NCI-H1105 (cell line): ENCODE results near the gene GRK6.

Source experiments
- DNase-seq: peaks from one replicate; lab custom pipeline; 2025; lab: John Stamatoyannopoulos, UW

Gene GRK6

GRCh38 chr5:177440990-177441780, 14.7 kb downstream of the GRK6 start:
- DNase-seq, result no peak

DNA sequence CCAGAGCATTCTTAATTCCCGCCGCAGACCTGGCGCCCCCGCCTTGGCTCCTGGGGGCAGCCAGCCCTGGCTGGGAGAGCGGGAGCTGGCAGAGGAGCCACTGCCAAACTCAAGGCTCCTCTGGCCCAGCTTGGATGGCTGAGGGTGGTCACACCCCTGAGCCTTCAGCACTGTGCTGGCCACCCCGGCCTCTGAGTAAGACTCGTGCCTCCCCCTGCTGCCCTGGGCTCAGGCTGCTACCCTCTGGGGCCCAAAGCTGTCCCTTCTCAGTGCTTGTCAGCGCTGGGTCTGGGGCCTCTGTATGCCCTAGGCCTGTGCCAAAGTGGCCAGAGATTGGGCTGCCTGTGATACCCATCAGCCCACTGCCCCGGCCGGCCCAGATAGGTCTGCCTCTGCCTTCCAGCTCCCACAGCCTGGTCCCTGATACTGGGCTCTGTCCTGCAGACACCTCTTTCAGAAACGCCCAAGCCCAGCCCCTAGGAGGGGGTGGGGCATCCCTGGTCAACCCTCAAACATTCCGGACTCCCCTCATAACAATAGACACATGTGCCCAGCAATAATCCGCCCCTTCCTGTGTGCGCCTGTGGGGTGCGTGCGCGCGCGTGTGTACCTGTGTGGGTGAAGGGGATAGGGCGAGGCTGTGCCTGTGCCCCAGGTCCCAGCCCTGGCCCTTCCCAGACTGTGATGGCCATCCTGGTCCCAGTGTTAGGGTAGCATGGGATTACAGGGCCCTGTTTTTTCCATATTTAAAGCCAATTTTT, 15.8 kb downstream of the GRK6 start:
- DNase-seq, result no peak

DNA sequence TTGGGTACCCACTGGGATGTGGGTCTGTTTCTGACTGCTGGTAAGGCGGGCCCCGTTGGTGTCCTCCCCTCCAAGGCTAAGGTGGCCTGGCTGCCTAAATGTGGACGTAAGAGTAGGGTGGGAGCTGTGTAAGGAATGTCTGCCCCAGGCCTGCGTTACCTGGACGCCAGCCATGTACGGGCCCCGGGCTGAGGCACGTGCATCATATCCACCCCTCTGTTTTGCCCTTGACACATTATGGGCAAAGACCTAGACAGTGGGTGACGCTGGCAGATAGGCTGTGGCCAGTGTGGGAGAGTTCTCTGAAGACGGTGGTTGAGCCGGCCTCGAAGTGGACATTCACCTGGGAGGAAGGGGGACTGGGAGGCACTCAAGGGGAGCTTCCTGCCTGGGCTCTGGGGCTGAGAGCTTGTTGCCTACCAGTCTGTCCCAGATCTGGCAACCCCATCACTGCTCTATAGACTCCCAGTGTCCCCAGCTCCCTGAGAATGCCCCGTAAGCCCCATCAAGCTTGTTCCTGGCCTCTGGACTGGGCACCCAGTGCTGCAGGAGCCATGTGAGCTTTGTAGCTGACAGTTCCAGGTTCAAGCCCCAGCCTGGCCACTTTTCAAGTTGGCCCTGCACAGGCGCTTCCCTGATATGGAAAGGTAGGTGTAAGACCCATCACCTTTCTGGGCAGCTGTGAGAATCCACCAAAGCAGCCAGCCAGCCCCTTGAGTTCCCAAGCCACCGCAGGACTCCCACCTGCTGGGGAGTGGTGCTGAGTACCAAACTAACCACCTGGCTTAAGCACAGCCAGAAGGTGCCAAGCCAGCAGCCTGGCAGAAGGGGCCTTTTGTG, 16.9 kb downstream of the GRK6 start:
- DNase-seq, result no peak

DNA sequence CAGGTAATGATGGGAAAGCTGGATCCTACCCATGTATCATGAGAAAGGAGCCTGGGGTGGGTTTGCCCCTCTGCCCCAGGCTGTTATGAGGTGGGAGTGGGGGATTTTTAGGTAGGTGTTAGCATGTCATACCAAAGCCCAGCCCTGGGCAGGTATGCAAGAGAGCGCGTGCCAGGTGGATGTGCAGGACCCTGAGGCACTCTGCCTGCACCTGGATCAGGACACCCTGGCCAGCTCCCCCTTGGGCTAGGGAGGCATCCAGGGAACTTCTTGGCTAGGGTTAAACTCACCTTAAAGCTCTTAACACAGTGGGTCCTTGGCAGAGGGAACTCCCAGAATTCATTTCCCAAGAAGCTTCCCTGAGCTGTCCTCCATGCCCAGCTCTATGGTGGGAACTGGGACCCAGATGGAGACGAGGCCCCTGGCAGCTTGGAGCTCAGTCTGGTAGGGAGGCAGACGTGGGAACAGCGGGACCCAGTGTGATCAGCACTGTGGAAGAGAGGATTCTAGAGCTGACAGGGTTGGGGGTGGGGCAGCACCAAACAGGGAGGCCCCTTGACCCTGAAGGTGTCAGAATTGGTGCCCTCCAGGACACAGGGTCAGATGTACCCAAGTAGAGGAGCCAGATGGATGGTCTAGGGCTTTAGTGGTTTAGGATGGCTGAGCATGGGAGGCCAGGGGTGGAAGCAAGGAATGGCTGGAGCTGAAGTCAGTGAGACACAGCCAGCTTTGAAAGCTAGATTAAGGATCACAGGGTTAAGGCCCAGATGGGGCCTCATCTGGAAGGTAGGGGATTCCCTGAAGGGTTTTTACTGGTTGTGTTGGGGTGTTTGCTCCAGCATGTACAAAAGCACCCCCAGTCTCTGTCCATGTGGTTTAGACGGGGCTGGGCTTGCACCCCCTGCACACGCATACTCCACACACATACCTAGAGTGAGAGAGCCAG, 17.9 kb downstream of the GRK6 start:
- DNase-seq, result no peak

DNA sequence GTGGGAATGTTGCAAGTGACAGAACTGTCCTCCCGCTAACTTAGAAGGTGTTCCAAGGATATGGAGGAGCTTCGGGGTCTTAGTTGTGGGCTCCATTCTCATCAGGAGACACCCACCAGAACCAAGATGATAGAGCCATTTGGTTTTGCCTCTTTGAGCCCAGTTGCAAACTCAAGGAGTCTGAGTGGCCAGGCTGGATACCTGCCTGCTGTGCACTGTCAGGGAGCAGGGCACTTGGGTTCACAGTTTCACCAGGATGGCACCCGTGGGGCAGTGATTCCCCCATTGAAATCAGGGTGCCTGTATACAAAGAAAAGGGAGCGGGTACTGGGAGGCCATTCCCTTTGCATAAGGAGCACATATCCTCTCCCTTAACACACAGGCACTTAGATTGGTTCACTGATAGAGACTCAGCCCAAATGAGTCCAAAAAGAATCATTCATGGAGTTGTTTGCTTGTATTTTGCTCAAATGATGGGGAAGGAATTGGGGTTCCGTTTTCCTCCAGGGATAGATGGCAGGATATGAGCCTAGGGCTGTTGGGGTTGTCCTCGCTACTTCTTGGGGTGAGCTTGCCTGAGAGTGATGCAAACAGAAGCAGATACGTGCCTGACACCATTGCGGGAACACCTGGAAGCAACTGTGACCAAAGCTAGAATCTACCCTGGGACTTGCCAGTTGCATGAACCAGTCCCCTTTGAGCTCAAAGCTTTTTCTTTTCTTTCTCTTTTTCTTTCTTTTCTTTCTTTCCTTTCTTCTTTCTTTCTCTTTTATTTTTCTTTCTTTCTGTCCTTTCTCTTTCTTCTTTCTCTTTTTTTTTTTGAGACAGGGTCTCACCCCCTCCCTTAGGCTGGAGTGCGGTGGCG, 18.8 kb downstream of the GRK6 start:
- DNase-seq, result no peak

- DNase-seq, result no peak
These were observed 19.4 kb downstream of the GRK6 start for GRCh38 chr5:177445917-177446199.

DNA sequence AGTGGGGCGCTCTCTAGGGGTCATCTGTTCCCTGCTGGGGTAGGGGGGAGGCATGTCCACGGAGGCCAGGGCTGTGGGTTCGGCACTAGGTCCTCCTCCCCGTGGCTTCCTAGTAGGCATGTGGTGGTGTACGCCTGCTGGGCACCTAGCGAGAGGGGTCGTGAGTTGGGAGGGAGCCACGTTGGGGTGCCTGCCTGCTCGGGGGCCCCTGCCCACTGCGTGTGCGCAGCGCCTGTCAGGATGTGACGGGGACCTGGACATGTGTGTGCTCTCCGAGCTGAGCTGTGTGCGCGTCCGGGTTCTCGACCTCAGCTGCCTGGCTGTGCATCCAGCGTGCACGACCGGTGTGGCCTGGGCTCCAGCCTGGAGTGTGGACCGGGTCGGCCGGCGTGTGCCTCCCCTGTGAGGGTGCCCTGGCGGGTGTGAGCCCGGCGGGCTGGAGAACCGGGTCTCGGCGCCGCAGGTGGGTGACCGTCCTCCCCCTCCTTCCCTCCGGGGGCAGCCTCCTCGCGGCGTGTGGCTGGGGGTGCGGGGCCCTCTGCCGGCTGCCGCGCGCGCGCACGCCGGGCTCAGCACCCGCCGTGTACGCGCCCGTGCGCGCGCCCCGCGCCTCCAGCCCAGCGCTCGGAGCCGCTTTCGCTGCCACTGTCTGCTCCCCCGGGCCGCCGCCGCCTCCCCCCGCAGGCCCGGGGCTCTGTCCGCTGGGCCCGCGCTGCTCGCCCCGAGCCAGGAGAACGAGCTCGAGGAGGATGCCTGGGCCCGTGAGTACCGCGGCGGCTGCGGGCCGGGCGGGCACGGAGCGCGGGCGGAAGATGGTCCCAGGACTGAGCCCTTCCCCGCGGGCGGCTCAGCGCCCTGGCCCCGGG, 20.0 kb downstream of the GRK6 start, which contains the start of gene PRR7:
PRR7 (plus strand) TSS at position 615 of the 866 bp plus-strand sequence. CDS start 8,254 bp downstream, outside the sequence.
- DNase-seq, result no peak

DNA sequence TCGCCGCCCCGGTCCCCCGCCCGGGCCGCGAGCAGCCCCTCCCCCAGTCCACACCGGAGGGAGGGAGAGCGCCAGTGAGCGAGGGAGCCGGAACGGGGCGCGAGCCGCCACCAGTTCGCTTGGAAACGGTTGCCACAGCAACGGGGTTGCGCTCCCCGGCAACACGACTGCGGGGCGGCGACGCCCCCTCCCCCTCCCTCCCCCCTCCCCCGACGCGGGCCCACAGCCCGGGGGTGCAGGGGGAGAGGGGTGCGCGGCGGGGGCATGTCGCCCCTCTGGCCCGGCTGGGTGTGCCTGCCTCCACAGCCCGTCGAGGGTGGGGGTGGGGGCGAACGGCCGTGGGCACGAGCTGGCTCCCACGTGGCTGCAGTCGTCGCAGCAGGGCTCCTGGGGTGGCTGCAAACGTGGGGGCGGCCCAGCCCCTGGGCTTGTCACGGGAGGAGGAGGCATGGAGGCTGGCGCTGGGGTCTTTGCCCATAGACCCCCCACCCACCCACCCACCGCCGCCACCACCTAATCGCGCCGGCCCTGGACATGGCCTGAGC, 20.7 kb downstream of the GRK6 start:
- DNase-seq, result peak; percentile 63

DNA sequence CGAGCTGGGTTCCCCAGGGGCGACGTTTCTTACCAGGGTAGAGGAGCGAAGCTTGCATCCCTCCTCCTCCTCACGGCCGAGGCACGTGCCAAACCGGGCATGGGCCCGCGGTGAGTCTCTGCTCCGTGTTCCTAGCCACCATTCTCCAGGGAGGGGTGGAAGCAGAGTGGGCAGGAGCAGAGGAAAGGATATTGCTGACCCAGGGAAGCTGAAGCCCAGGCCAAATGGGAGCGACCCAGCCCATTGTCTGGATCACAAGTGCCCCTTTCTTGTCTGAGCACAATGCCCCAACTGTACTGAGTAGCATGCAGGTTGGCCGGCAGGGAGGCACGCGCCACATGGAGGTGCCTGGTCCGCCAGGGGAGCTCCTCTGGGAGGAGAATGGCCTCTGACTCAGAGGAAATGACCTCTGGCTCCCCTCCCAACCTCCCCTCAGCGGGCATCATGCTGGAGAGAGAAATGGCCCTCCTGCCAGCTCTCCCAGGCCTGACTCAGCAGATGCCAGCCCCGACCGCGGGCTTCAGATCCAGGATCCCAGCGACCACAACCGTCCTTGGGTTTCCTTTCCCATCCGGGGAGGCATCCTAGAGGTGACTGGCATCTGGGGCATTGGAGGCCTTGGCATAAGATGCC, 21.3 kb downstream of the GRK6 start:
- DNase-seq, result no peak

- DNase-seq, result no peak
These were observed 21.9 kb downstream of the GRK6 start for GRCh38 chr5:177448244-177448950.

DNA sequence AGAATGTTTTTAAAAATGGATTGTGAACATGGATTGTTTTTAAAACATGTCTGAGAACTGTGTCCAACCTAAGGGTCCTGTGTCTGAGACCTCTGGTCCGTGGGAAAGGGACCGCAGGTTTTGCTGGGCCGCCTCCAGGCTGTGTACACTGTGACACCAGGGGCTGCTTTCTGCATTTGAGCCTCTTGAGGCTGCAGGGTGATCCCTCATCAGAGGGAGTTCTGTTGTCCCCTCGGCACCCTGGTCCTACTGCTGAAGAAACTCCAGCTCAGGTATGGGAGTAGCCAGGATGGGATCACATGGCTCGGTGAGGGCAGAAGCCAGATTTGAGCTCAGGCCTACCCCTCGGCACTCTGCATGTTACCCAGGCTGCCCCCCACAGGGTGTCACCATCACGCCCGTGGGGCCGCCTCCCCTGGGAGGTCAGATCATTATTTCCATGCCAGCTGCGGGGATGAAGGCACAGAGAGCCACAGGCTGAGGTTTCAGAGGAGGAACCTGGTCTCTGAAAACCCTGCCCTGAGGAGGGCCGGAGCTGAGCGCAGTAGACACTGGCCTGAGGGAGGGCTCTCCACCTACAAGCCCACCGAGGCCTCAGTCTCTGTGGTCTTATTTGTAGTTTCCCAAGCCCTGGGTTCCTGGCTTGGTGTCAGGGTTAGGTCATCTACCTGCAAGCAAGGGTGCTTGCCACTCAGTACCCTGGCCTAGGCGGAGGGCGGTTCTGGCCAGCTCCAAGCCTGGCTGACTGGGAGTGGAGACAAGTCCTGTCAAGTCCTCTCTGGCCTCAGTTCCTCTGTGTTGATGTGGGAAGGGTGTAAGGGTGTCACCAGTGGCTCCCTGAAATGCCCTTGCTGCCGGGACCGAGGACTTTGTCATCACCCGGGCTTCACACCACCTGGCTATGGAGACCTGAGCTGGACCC, 22.9 kb downstream of the GRK6 start:
- no peak for DNase-seq

GRCh38 chr5:177450667-177451424, 24.4 kb downstream of the GRK6 start:
- DNase-seq, result no peak

DNA sequence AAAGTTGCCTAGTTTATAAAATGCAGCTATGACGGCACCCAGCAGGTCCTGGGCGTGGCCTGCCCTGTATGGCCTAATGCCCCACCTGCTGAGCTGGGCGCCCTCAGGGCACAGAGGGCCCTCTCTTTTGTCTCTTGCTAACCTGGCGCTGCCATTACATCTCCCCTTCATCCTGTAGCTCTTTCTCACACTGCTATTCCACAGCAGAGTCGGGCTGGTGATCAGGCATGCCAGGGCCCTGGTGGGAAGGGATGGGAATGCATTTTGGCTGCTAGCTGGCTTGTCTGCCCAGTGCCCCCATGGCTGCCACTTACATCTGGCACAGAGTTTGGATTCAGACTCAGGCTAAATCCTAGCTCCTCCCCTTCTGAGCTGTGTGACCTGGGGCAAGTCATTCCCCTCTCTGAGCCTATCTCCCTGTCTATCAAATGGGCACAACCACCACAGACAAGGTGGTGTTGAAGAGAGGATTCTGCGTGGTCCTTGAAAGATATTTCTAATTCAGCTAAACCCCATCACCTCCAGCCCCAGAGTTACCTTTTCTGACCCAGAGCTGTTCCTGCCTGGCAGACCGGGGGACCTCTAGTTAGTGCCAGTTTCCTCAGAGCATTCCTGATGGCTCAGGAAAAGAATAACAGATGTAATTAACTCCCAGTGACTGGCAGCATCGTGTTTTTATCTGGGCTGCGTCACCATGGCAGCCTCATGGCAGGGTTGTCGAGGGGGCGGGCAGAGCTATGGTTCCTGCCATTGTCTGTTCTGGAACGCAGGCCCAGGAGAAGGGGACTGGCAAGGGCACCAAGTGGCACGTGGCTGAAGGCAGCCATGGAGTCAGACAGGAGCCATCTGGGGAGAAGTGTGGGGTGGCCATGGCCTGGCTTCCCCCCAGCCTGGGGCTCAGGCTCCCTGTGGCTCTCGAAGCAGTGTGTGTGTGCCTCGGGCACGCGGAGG, 26.5 kb downstream of the GRK6 start:
- no peak for DNase-seq

DNA sequence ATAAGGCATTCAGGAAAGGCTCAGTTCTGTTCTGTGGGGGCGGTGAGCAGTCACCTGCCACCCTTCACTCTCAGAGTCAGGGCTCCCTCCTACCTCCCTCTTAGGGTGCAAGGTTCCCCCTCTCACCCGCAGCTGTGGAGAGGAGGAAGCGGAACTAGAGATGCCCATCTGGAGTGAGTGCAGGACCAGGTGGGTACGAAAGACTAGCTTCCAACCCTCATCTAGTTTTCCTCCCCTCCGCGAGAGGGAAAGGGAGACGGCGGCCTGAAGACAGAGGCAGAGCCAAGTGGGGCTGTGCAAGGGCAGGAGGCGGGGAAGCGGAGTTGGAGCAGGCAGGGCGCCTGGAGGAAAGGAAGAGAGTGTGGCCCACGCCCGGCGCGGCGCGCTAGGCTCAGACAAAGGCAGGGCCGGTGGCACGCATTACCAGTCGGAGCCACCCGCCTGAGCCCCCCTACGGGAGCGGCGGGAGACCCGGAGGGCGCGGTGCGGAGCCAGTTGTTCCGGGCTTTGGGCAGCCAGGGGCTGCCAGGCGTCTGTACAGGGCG, 27.4 kb downstream of the GRK6 start:
- DNase-seq, result peak; percentile 15
